HEK293 (cell line): ENCODE results near the gene TIMM21.

Experiments used
- CTCF ChIA-PET: fragments of 350-600 bp; formaldehyde crosslinking; extraction: SDS; loops from one replicate; lab custom pipeline; 2021; ENCODE audit warnings: antibody characterized with exemption; lab: Yijun Ruan, JAX
- POLR2A ChIA-PET: fragments of 300-600 bp; formaldehyde crosslinking; extraction: SDS; loops from one replicate; lab custom pipeline; 2020; ENCODE audit warnings: antibody characterized with exemption, inconsistent platforms; lab: Yijun Ruan, JAX
- H3K27ac ChIP-seq: fragments of 200-500 bp; sonication (Bioruptor generic); 2 replicates; pipeline ENCODE4 v1.5.1; 2014; ENCODE audit warnings: low read depth, low read length, control low read depth, inconsistent platforms; ENCODE audit errors: extremely low read depth
- H3K36me3 ChIP-seq, 2 experiments: fragments of 200-500 bp in 1 of 2; sonication (Bioruptor generic) in 1 of 2; 1 replicate in 1 of 2; 2 replicates in 1 of 2; pipeline ENCODE4 v1.5.1; 2014 to 2017; ENCODE audit warnings: inconsistent platforms in 2 of 2, low read length in 2 of 2; ENCODE audit not compliant: control insufficient read depth in 2 of 2, insufficient read depth in 1 of 2
- H3K4me1 ChIP-seq: fragments of 200-500 bp; sonication (Bioruptor generic); 2 replicates; pipeline ENCODE4 v1.5.1; 2014; ENCODE audit warnings: mild to moderate bottlenecking, low read length, inconsistent platforms; ENCODE audit not compliant: control insufficient read depth, insufficient read depth
- H3K4me3 ChIP-seq: 2 replicates; pipeline ENCODE4 v1.5.1; 2011; ENCODE audit warnings: low read depth, mild to moderate bottlenecking, control low read depth, low read length, moderate library complexity
- H3K9me3 ChIP-seq: fragments of 200-500 bp; sonication (Bioruptor generic); 2 replicates; pipeline ENCODE4 v1.5.1; 2014; ENCODE audit warnings: low read depth, low read length, inconsistent platforms; ENCODE audit not compliant: control insufficient read depth, insufficient read depth
- KLF7 ChIP-seq: fragments of 450-650 bp; formaldehyde crosslinking; IDR thresholded peaks from 2 replicates; pipeline ENCODE4 v1.5.1; 2016; ENCODE audit warnings: missing biosample characterization, missing genetic modification characterization, borderline replicate concordance
- KLF9 ChIP-seq: fragments of 450-650 bp; formaldehyde crosslinking; IDR thresholded peaks from 2 replicates; pipeline ENCODE4 v1.5.1; 2016; ENCODE audit warnings: missing biosample characterization, missing genetic modification characterization, low read depth
- PRDM1 ChIP-seq: fragments of 450-650 bp; formaldehyde crosslinking; IDR thresholded peaks from 2 replicates; pipeline ENCODE4; 2016; ENCODE audit warnings: missing biosample characterization, missing genetic modification characterization
- RBAK ChIP-seq: fragments of 450-650 bp; formaldehyde crosslinking; IDR thresholded peaks from 2 replicates; pipeline ENCODE4 v1.5.1; 2016; ENCODE audit warnings: missing biosample characterization, missing genetic modification characterization
- SALL2 ChIP-seq: fragments of 450-650 bp; formaldehyde crosslinking; IDR thresholded peaks from 2 replicates; pipeline ENCODE4 v1.5.0; 2017; ENCODE audit warnings: missing biosample characterization, mild to moderate bottlenecking, missing genetic modification characterization, borderline replicate concordance
- ZBTB26 ChIP-seq: fragments of 450-650 bp; formaldehyde crosslinking; optimal IDR thresholded peaks from 2 replicates; pipeline ENCODE3; 2016; ENCODE audit warnings: missing biosample characterization, mild to moderate bottlenecking, missing genetic modification characterization
- ZBTB48 ChIP-seq: fragments of 450-650 bp; formaldehyde crosslinking; IDR thresholded peaks from 2 replicates; pipeline ENCODE4 v1.5.1; 2016; ENCODE audit warnings: missing biosample characterization, missing genetic modification characterization
- ZFP69B ChIP-seq: fragments of 450-650 bp; formaldehyde crosslinking; IDR thresholded peaks from 2 replicates; pipeline ENCODE4 v1.5.1; 2016; ENCODE audit warnings: missing biosample characterization, missing genetic modification characterization
- ZIC2 ChIP-seq: fragments of 450-650 bp; formaldehyde crosslinking; IDR thresholded peaks from 2 replicates; pipeline ENCODE4 v1.5.1; 2016; ENCODE audit warnings: missing biosample characterization, missing genetic modification characterization
- ZNF132 ChIP-seq: fragments of 450-650 bp; formaldehyde crosslinking; IDR thresholded peaks from 2 replicates; pipeline ENCODE4 v1.5.1; 2017; ENCODE audit warnings: missing biosample characterization, missing genetic modification characterization, borderline replicate concordance
- ZNF239 ChIP-seq: fragments of 450-650 bp; formaldehyde crosslinking; IDR thresholded peaks from 2 replicates; pipeline ENCODE4 v1.5.1; 2016; ENCODE audit warnings: missing biosample characterization, missing genetic modification characterization
- ZNF24 ChIP-seq: fragments of 450-650 bp; formaldehyde crosslinking; IDR thresholded peaks from 2 replicates; pipeline ENCODE4 v1.5.1; 2016; ENCODE audit warnings: missing biosample characterization, missing genetic modification characterization
- ZNF26 ChIP-seq: fragments of 450-650 bp; formaldehyde crosslinking; IDR thresholded peaks from 2 replicates; pipeline ENCODE4 v1.5.1; 2016; ENCODE audit warnings: missing biosample characterization, missing genetic modification characterization
- ZNF280C ChIP-seq: fragments of 450-650 bp; formaldehyde crosslinking; IDR thresholded peaks from 2 replicates; pipeline ENCODE4 v1.5.1; 2016; ENCODE audit warnings: missing biosample characterization, missing genetic modification characterization
- ZNF37A ChIP-seq: fragments of 450-650 bp; IDR thresholded peaks from 2 replicates; pipeline ENCODE4 v1.5.1; 2018; ENCODE audit warnings: missing biosample characterization, missing genetic modification characterization
- ZNF501 ChIP-seq: fragments of 450-650 bp; formaldehyde crosslinking; IDR thresholded peaks from 2 replicates; pipeline ENCODE4 v1.5.1; 2016; ENCODE audit warnings: missing biosample characterization, missing genetic modification characterization
- ZNF518A ChIP-seq: fragments of 450-650 bp; formaldehyde crosslinking; conservative IDR thresholded peaks from 2 replicates; pipeline ENCODE4 v1.5.1; 2016; ENCODE audit warnings: low read depth, missing biosample characterization, missing genetic modification characterization
- ZNF521 ChIP-seq: fragments of 450-650 bp; formaldehyde crosslinking; IDR thresholded peaks from 2 replicates; pipeline ENCODE4 v1.5.1; 2017; ENCODE audit warnings: missing biosample characterization, mild to moderate bottlenecking, missing genetic modification characterization
- ZNF561 ChIP-seq: fragments of 450-650 bp; IDR thresholded peaks from 2 replicates; pipeline ENCODE4 v1.5.1; 2018; ENCODE audit warnings: missing biosample characterization, missing genetic modification characterization, borderline replicate concordance
- ZNF600 ChIP-seq: fragments of 450-650 bp; formaldehyde crosslinking; IDR thresholded peaks from 2 replicates; pipeline ENCODE4 v1.5.1; 2016; ENCODE audit warnings: missing biosample characterization, missing genetic modification characterization
- ZNF629 ChIP-seq: fragments of 450-650 bp; formaldehyde crosslinking; IDR thresholded peaks from 2 replicates; pipeline ENCODE4 v1.5.1; 2017; ENCODE audit warnings: missing biosample characterization, missing genetic modification characterization
- ZNF664 ChIP-seq: fragments of 450-650 bp; formaldehyde crosslinking; IDR thresholded peaks from 2 replicates; pipeline ENCODE4 v1.5.1; 2016; ENCODE audit warnings: missing biosample characterization, missing genetic modification characterization
- ZSCAN18 ChIP-seq: fragments of 450-650 bp; formaldehyde crosslinking; IDR thresholded peaks from 2 replicates; pipeline ENCODE4 v1.5.1; 2016; ENCODE audit warnings: missing biosample characterization, missing genetic modification characterization
- ZSCAN4 ChIP-seq: fragments of 450-650 bp; formaldehyde crosslinking; IDR thresholded peaks from 2 replicates; pipeline ENCODE4 v1.5.1; 2017; ENCODE audit warnings: missing biosample characterization, missing genetic modification characterization

Gene TIMM21

GRCh38 chr18:74147779-74148542, at the start of gene TIMM21, which contains the start of gene FBXO15:
TIMM21 (plus strand) TSS chr18:74148523; CDS start chr18:74148809, 286 bp downstream.
FBXO15 (minus strand) TSS chr18:74147834; CDS start chr18:74147785, 49 bp downstream.
- Histone ChIP-seq H3K4me1 (peaks cover 3% of the 10 kb centered on the region; the same call in 1 of the 2 replicates), H3K9me3 (no peaks in the 10 kb centered on the region), H3K27ac (peak within 1 kb of the TSS; percentile 91), H3K4me3 (peak within 1 kb of the TSS; percentile 63), H3K36me3 (peaks cover 0 to 30% of the 10 kb centered on the region in 2 experiments; a peak in 1 of 3 replicates)
- ChIA-PET POLR2A (no interaction called here), CTCF (no interaction called here)
- peak; percentile 61; the same call in 1 of the 2 replicates for TF ChIP-seq KLF9 (tag by site-specific recombination)
- peak; percentile 44 for TF ChIP-seq ZNF629 (tag by site-specific recombination)
- TF ChIP-seq ZBTB48: 0 out of 2 replicates have a peak, but pooled peaks have one; percentile 37
- TF ChIP-seq ZNF521 (tag by site-specific recombination): no peak
- TF ChIP-seq ZNF239 (tag by site-specific recombination): no peak
- no peak for TF ChIP-seq ZNF664 (tag by site-specific recombination)
- no peak for TF ChIP-seq ZNF132 (tag by site-specific recombination)
- no peak for TF ChIP-seq RBAK (tag by site-specific recombination)
- TF ChIP-seq ZBTB26: peak; percentile 84
- no peak for TF ChIP-seq ZNF37A
- TF ChIP-seq ZNF518A (tag by site-specific recombination): 0 out of 2 replicates have a peak, but pooled peaks have one; percentile 25
- TF ChIP-seq ZFP69B (tag by site-specific recombination): no peak
- 0 out of 2 replicates have a peak, but pooled peaks have one; percentile 24 for TF ChIP-seq ZSCAN18
- 0 out of 2 replicates have a peak, but pooled peaks have one; percentile 45 for TF ChIP-seq ZNF24 (tag by site-specific recombination)
- TF ChIP-seq ZSCAN4 (tag by site-specific recombination): no peak
- no peak for TF ChIP-seq SALL2 (tag by site-specific recombination)
- peak; percentile 15; the same call in 1 of the 2 replicates for TF ChIP-seq ZIC2 (tag by site-specific recombination)
- TF ChIP-seq ZNF280C (tag by site-specific recombination): no peak
- TF ChIP-seq KLF7 (tag by site-specific recombination): peak; percentile 36; the same call in 1 of the 2 replicates
- peak; percentile 38; the same call in 1 of the 2 replicates for TF ChIP-seq ZNF561
- TF ChIP-seq ZNF26 (tag by site-specific recombination): no peak
- no peak for TF ChIP-seq PRDM1 (tag by site-specific recombination)
- 0 out of 2 replicates have a peak, but pooled peaks have one; percentile 88 for TF ChIP-seq ZNF501 (tag by site-specific recombination)
- TF ChIP-seq ZNF600 (tag by site-specific recombination): peak; percentile 16; the same call in 1 of the 2 replicates
